BE2C (cell line): ENCODE results near the gene KCNJ6. TPM values are rescaled to one million over a fixed set of nuclear protein-coding genes. Genes with fewer than 3 reads are reported as not detected.

Source experiments
- DNase-seq: peaks from one replicate; pipeline ENCODE4 v3.0.0-alpha.2; 2020
- H3K27me3 ChIP-seq: fragments of 250-450 bp; sonication (Bioruptor Pico); 2 replicates; pipeline ENCODE4 v1.5.1; 2020; ENCODE audit warnings: mild to moderate bottlenecking
- H3K36me3 ChIP-seq: fragments of 250-450 bp; sonication (Bioruptor Pico); 2 replicates; pipeline ENCODE4 v1.5.1; 2020; ENCODE audit warnings: mild to moderate bottlenecking
- H3K4me1 ChIP-seq: fragments of 250-450 bp; sonication (Bioruptor Pico); 2 replicates; pipeline ENCODE4 v1.5.1; 2020
- H3K4me3 ChIP-seq: 2 replicates; pipeline ENCODE4 v1.5.1; 2011; ENCODE audit warnings: low read depth, low read length
- H3K9me3 ChIP-seq: fragments of 250-450 bp; sonication (Bioruptor Pico); 2 replicates; pipeline ENCODE4 v1.5.1; 2020
- polyA plus RNA-seq: library from polyadenylated mRNA; unstranded; fragments of >200 nt; gene quantifications from one replicate; pipeline ENCODE4 v1.2.1, GENCODE V29; 2012; ENCODE audit warnings: low read depth, missing spikeins; ENCODE audit not compliant: insufficient read length, insufficient read depth
- TF ChIP-seq, protein P1 (sequence below): IDR thresholded peaks from 2 replicates; pipeline ENCODE4 v1.5.1; 2012; ENCODE audit warnings: mild to moderate bottlenecking, low read depth, low read length

KCNJ6 gene, protein sequence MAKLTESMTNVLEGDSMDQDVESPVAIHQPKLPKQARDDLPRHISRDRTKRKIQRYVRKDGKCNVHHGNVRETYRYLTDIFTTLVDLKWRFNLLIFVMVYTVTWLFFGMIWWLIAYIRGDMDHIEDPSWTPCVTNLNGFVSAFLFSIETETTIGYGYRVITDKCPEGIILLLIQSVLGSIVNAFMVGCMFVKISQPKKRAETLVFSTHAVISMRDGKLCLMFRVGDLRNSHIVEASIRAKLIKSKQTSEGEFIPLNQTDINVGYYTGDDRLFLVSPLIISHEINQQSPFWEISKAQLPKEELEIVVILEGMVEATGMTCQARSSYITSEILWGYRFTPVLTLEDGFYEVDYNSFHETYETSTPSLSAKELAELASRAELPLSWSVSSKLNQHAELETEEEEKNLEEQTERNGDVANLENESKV
- not detected for polyA plus RNA-seq

DNA sequence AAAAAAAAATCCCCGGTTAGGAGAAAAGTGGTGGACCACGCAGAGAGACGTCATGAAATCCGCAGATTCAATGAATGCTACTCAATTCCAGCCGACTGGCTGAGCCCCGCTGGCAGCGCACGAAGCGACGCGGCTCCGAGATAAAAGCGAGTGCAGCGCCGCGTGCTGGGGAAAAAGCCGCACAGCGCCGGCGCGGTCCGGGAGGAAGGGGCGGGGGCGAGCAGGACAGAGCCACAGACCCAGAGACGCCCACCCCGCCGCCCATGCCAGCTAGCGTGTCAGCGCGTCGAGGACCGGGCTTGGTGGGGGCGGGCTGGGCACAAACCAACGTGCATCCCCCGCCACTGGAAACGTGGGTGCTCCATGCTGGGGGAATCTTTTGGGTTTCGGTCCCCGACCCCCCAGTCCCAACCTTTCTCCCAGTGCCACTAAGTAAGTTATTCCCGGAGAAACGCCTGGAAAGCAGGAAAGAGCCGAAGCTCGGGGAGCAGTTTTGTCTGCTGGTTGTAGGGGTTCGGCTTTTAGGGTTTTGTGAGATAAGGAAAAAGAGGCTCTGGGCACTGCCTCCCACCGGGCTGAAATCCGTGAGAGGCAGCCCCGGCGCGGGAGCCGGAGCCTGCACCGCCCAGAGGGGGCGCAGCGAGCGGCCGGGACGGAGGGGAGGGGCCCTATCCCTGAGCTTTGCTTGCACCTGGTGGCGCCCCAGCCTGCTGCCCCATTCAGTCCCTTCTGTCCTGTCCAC is at the start of gene KCNJ6:
TSS of gene KCNJ6 (minus strand) at position 148 of the 742 bp plus-strand sequence. CDS start 75,775 bp downstream, outside the sequence.
- Histone ChIP-seq H3K4me3 (peak within 1 kb of the TSS; percentile 29), H3K9me3 (no peaks in the 10 kb centered on the region), H3K4me1 (no peaks in the 10 kb centered on the region), H3K27me3 (peaks cover 66% of the 10 kb centered on the region), H3K36me3 (no peaks in the 10 kb centered on the region)
- peak; percentile 70 for DNase-seq
- TF ChIP-seq, protein P1, sequence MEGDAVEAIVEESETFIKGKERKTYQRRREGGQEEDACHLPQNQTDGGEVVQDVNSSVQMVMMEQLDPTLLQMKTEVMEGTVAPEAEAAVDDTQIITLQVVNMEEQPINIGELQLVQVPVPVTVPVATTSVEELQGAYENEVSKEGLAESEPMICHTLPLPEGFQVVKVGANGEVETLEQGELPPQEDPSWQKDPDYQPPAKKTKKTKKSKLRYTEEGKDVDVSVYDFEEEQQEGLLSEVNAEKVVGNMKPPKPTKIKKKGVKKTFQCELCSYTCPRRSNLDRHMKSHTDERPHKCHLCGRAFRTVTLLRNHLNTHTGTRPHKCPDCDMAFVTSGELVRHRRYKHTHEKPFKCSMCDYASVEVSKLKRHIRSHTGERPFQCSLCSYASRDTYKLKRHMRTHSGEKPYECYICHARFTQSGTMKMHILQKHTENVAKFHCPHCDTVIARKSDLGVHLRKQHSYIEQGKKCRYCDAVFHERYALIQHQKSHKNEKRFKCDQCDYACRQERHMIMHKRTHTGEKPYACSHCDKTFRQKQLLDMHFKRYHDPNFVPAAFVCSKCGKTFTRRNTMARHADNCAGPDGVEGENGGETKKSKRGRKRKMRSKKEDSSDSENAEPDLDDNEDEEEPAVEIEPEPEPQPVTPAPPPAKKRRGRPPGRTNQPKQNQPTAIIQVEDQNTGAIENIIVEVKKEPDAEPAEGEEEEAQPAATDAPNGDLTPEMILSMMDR = peak; percentile 59

DNA sequence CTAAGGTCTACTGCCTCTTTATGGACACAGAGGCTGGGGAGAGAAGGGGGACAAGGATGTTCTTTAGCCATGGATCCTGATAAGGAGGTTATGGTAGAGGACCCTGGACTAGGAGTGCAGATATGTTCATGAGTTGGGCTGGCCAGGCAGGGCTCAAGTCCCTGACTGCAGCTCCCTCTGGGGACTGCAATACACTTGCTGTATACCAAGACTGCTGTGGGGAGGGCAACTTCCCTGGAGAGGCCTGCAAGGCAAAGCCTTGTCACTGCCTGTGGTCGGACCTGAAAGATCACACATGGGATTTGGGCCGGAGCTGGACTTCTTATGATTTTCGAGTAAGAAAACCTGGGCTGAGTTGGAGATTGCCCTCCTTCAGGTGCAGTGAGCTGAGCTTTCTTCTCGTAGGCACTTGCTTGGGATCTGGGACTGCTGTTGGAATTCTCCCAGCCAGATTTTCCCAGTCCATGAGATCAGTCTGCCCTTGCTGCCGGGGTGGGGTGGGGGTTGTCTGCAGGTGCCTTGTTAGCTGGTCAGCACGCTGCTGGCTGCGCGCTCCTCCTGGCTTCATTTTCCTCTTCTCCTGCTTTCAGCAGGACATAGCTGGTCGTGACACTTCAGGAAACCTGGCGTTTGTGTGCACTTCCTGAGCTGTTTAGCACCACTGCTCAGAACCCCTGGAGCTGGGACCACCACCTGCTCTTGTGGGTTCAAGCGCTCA is 49.0 kb upstream of the KCNJ6 start:
- Histone ChIP-seq H3K4me1 (no peaks in the 10 kb centered on the region), H3K4me3 (no peak overlapping the region), H3K36me3 (no peaks in the 10 kb centered on the region), H3K27me3 (no peaks in the 10 kb centered on the region), H3K9me3 (no peaks in the 10 kb centered on the region)
- no peak for DNase-seq
- TF ChIP-seq, protein P1 = no peak

DNA sequence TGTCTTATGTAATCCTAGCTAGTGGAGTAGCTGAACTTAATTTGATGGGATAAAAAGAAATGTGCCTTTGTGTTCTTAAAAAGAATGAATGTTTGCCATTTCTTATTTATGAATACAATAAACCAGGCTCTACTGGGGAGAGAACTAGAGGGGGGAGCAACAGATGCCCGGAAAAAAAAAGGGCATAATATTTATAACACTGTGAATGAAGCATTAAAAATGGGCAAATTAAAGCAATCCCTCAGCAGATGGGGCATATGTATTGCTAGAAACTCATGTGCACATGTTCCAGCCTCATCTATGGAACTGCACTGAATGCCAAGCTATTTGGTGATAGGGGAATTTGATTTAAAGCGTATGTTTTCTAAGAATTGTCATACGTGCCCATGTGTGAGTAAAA is 42.3 kb upstream of the KCNJ6 start:
- Histone ChIP-seq H3K4me3 (no peak overlapping the region), H3K36me3 (no peaks in the 10 kb centered on the region), H3K4me1 (no peaks in the 10 kb centered on the region), H3K27me3 (no peaks in the 10 kb centered on the region), H3K9me3 (no peaks in the 10 kb centered on the region)
- TF ChIP-seq, protein P1 = no peak
- no peak for DNase-seq

DNA sequence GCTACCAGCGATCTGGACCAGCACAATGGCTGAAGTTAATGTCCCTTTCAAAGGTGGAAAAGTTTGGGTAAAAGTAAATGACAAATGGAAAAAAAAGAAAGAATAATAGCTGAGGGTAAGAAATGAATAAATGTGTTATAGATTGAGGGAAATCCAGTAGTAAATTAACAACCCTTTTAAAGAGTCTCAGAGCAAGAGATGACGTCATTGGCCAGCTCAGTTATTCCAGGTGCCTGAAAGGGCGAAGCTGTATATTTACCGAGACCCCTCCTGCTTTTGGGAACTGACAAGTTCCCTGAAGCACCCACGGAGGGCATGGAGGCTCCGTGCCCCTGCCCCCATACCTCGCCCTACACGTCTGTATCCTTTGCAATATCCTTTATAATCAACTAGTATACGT is 40.5 kb upstream of the KCNJ6 start:
- no peaks in the 10 kb centered on the region for H3K9me3 ChIP-seq
- TF ChIP-seq, protein P1 = no peak
- H3K4me1 ChIP-seq = no peaks in the 10 kb centered on the region
- no peaks in the 10 kb centered on the region for H3K36me3 ChIP-seq
- no peaks in the 10 kb centered on the region for H3K27me3 ChIP-seq
- no peak for DNase-seq
- no peak overlapping the region for H3K4me3 ChIP-seq

DNA sequence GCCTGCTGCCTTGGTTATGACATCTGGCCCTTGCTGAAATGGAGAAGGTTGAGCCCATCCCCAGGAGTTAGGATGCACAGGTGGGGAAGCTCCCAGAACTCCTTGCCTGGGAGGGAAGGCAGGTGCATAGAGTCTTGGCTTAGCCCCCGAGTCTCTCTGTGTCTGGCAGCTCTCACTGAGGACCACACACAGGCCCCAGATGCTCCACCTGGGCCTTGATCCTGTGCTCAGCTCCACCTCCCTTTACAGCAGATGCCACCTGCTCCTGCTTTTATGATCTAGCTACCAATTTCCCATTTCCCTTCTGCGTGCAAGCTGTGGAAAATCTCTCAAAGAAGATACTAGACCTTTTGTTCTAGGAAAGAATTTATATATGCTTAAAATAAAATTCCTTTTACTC is 28.8 kb upstream of the KCNJ6 start:
- Histone ChIP-seq H3K27me3 (no peaks in the 10 kb centered on the region), H3K36me3 (no peaks in the 10 kb centered on the region), H3K9me3 (no peaks in the 10 kb centered on the region), H3K4me1 (no peaks in the 10 kb centered on the region), H3K4me3 (no peak overlapping the region)
- TF ChIP-seq, protein P1 = no peak
- no peak for DNase-seq
